ENCODE data around the gene FERMT2.

The FERMT2 gene

GRCh38 chr14:52949711-52950409 lies 990 bp downstream of the FERMT2 start:
- Histone ChIP-seq H3K27ac (no peak overlapping the region; the same call in 1 of the 2 replicates), H3K36me3 (ENCODE audit: insufficient read depth, low read length) (no peaks in the 10 kb centered on the region; the same call in 1 of the 2 replicates), H3K9ac (ENCODE audit: insufficient read length) (peak overlapping the region; percentile 74), H3K4me3 (peak overlapping the region; percentile 89), H3K9me3 (ENCODE audit: low read depth, low read length) (no peaks in the 10 kb centered on the region)
- no peak for TF ChIP-seq EZH2 (IDR thresholded peaks at IDR 0.05)
- TF ChIP-seq POLR2AphosphoS5 (IDR thresholded peaks at IDR 0.05; ENCODE audit: borderline replicate concordance, low read depth, low read length) = no peak
- TF ChIP-seq FOXP2 (optimal IDR thresholded peaks at IDR 0.05; ENCODE audit: control extremely low read depth, extremely low read length, insufficient read depth) = no peak
- DNase-seq (ENCODE audit: low read depth, low spot score) = no peak

DNA sequence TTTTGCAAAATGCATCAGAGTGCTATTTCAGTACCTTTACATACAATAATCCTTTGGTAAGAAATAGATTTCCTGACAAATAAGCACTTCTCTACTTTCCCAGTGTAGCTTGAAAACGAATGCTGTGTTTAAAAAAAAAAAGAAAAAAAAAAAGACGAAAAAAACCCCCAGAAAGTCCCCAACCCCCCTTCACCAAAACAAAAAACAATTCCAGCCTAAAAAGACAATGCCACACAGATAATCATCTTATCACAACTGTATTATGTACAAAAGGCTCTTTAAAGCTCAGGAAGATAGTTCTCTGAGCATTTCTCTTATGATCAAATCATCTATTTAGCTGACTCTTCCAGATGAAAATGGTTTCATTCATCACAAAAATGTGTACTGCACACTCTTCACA lies 1.6 kb downstream of the FERMT2 start:
- no peak for TF ChIP-seq EZH2 (IDR thresholded peaks at IDR 0.05)
- no peak for TF ChIP-seq POLR2AphosphoS5 (IDR thresholded peaks at IDR 0.05; ENCODE audit: borderline replicate concordance, low read depth, low read length)
- TF ChIP-seq FOXP2 (optimal IDR thresholded peaks at IDR 0.05; ENCODE audit: control extremely low read depth, extremely low read length, insufficient read depth) = no peak
- no peaks in the 10 kb centered on the region; the same call in 1 of the 2 replicates for H3K36me3 ChIP-seq (ENCODE audit: insufficient read depth, low read length)
- H3K4me3 ChIP-seq = peak overlapping the region; percentile 89
- DNase-seq (ENCODE audit: low read depth, low spot score) = no peak
- H3K9me3 ChIP-seq (ENCODE audit: low read depth, low read length) = no peaks in the 10 kb centered on the region
- no peak overlapping the region for H3K27ac ChIP-seq
- peak overlapping the region; percentile 27 for H3K9ac ChIP-seq (ENCODE audit: insufficient read length)

DNA sequence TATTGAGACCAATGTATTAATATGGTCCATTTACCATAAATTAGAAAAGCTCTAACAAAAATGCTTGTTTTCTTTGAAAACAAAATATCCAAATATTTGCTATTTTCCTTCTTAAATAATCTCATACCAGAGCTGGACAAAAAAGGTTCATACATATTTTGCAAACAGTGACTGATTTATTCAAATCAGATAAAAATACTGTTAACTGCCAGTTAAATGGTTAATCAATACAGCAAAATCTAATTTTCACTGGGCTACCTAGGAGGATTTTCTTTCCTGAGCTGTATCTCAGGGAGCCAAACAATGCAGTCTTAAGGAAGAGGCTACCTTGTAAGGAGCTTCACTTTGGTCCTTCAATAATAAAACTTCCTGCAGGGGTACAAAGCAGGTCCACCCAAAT lies 2.0 kb downstream of the FERMT2 start:
- Histone ChIP-seq H3K27ac (no peak overlapping the region), H3K9ac (ENCODE audit: insufficient read length) (no peak overlapping the region), H3K4me3 (peak overlapping the region; percentile 8; the same call in 1 of the 2 replicates), H3K36me3 (ENCODE audit: insufficient read depth, low read length) (no peaks in the 10 kb centered on the region; the same call in 1 of the 2 replicates), H3K9me3 (ENCODE audit: low read depth, low read length) (no peaks in the 10 kb centered on the region)
- TF ChIP-seq EZH2 (IDR thresholded peaks at IDR 0.05) = no peak
- no peak for TF ChIP-seq FOXP2 (optimal IDR thresholded peaks at IDR 0.05; ENCODE audit: control extremely low read depth, extremely low read length, insufficient read depth)
- TF ChIP-seq POLR2AphosphoS5 (IDR thresholded peaks at IDR 0.05; ENCODE audit: borderline replicate concordance, low read depth, low read length) = no peak
- DNase-seq (ENCODE audit: low read depth, low spot score) = no peak

GRCh38 chr14:52948039-52948438 lies 2.8 kb downstream of the FERMT2 start:
- Histone ChIP-seq H3K27ac (no peak overlapping the region), H3K4me3 (no peak overlapping the region), H3K9ac (ENCODE audit: insufficient read length) (no peak overlapping the region), H3K36me3 (ENCODE audit: insufficient read depth, low read length) (no peaks in the 10 kb centered on the region; the same call in 1 of the 2 replicates), H3K9me3 (ENCODE audit: low read depth, low read length) (no peaks in the 10 kb centered on the region)
- TF ChIP-seq EZH2 (IDR thresholded peaks at IDR 0.05) (no peak), FOXP2 (optimal IDR thresholded peaks at IDR 0.05; ENCODE audit: control extremely low read depth, extremely low read length, insufficient read depth) (no peak), POLR2AphosphoS5 (IDR thresholded peaks at IDR 0.05; ENCODE audit: borderline replicate concordance, low read depth, low read length) (no peak)
- DNase-seq (ENCODE audit: low read depth, low spot score) = no peak

DNA sequence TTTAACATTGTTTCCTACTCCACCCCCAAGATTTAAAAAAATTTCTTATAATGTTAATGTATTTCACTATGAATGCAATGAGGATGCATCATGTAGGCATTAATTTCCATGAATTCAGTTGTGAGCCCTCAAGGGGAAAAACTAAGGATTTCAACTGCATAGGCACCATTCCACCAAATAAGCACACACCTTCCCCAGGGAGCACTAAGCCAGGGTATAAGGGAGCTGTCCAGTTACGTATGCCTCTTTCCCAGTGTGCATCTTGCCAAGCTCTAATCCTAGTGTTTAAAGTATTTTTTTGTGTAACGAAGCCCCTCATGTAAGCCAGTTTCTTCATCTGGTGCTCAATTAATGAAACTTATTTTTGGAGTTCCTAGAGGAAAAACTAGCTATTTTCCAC lies 6.6 kb downstream of the FERMT2 start:
- H3K9ac ChIP-seq (ENCODE audit: insufficient read length) = no peak overlapping the region
- TF ChIP-seq POLR2AphosphoS5 (IDR thresholded peaks at IDR 0.05; ENCODE audit: borderline replicate concordance, low read depth, low read length) = no peak
- TF ChIP-seq EZH2 (IDR thresholded peaks at IDR 0.05) = no peak
- no peak for TF ChIP-seq FOXP2 (optimal IDR thresholded peaks at IDR 0.05; ENCODE audit: control extremely low read depth, extremely low read length, insufficient read depth)
- no peak overlapping the region for H3K4me3 ChIP-seq
- H3K36me3 ChIP-seq (ENCODE audit: insufficient read depth, low read length) = no peaks in the 10 kb centered on the region; the same call in 1 of the 2 replicates
- no peaks in the 10 kb centered on the region for H3K9me3 ChIP-seq (ENCODE audit: low read depth, low read length)
- no peak for DNase-seq (ENCODE audit: low read depth, low spot score)
- H3K27ac ChIP-seq = no peak overlapping the region

- Histone ChIP-seq H3K36me3 (ENCODE audit: insufficient read depth, low read length) (no peaks in the 10 kb centered on the region), H3K9me3 (ENCODE audit: low read depth, low read length) (no peaks in the 10 kb centered on the region), H3K9ac (ENCODE audit: insufficient read length) (no peak overlapping the region), H3K4me3 (no peak overlapping the region), H3K27ac (no peak overlapping the region)
- DNase-seq (ENCODE audit: low read depth, low spot score) = no peak
- TF ChIP-seq POLR2AphosphoS5 (IDR thresholded peaks at IDR 0.05; ENCODE audit: borderline replicate concordance, low read depth, low read length) = no peak
- no peak for TF ChIP-seq EZH2 (IDR thresholded peaks at IDR 0.05)
- no peak for TF ChIP-seq FOXP2 (optimal IDR thresholded peaks at IDR 0.05; ENCODE audit: control extremely low read depth, extremely low read length, insufficient read depth)
These were observed 11.4 kb downstream of the FERMT2 start for GRCh38 chr14:52939427-52939826.

- no peak overlapping the region for H3K4me3 ChIP-seq
- H3K9me3 ChIP-seq (ENCODE audit: low read depth, low read length) = no peaks in the 10 kb centered on the region
- no peak overlapping the region for H3K9ac ChIP-seq (ENCODE audit: insufficient read length)
- no peak for DNase-seq (ENCODE audit: low read depth, low spot score)
- H3K27ac ChIP-seq = no peak overlapping the region
- H3K36me3 ChIP-seq (ENCODE audit: insufficient read depth, low read length) = no peaks in the 10 kb centered on the region
- TF ChIP-seq POLR2AphosphoS5 (IDR thresholded peaks at IDR 0.05; ENCODE audit: borderline replicate concordance, low read depth, low read length) (no peak), FOXP2 (optimal IDR thresholded peaks at IDR 0.05; ENCODE audit: control extremely low read depth, extremely low read length, insufficient read depth) (no peak), EZH2 (IDR thresholded peaks at IDR 0.05) (no peak)
These were observed 13.0 kb downstream of the FERMT2 start for GRCh38 chr14:52937869-52938268.

DNA sequence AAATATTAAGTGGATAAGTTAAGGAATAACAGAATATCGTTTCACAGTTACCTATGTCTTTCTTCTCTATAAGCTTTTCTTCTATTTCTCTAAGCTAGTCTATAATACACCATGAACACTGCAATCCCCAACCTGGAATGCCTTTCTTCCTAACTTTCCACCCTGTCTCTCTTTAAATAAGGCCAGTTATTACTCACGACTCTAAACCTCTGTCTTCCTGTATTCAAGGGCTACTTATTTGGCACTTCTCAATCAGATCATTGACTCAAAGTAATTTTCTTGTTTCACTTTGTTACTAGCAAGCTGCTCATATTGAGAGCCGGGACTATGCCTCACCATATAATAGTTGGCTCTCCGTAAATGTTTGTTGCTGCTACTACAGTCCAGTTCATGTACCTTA lies 13.5 kb downstream of the FERMT2 start:
- no peak for TF ChIP-seq FOXP2 (optimal IDR thresholded peaks at IDR 0.05; ENCODE audit: control extremely low read depth, extremely low read length, insufficient read depth)
- TF ChIP-seq POLR2AphosphoS5 (IDR thresholded peaks at IDR 0.05; ENCODE audit: borderline replicate concordance, low read depth, low read length) = no peak
- TF ChIP-seq EZH2 (IDR thresholded peaks at IDR 0.05) = no peak
- no peak overlapping the region for H3K4me3 ChIP-seq

More for the DNA sequence above, 13.5 kb downstream of the FERMT2 start:
- no peak for DNase-seq (ENCODE audit: low read depth, low spot score)
- no peak overlapping the region for H3K9ac ChIP-seq (ENCODE audit: insufficient read length)
- no peaks in the 10 kb centered on the region for H3K36me3 ChIP-seq (ENCODE audit: insufficient read depth, low read length)
- no peaks in the 10 kb centered on the region for H3K9me3 ChIP-seq (ENCODE audit: low read depth, low read length)
- no peak overlapping the region for H3K27ac ChIP-seq

Measured in SK-N-MC (cell line).